H1 (cell line): Measurements from ENCODE around the gene VSX2. TPM values are rescaled to one million over a fixed set of nuclear protein-coding genes. Genes with fewer than 3 reads are reported as not detected.

Source experiments
- CTCF ChIA-PET: fragments of 300-600 bp; sonication (Branson Sonifier 250); formaldehyde crosslinking; loops from one replicate; lab custom pipeline; 2021; ENCODE audit not compliant: partially characterized antibody; lab: Charles Lee
- POLR2A ChIA-PET: fragments of 300-600 bp; sonication (Branson Sonifier 250); formaldehyde crosslinking; loops from one replicate; lab custom pipeline; 2021; ENCODE audit warnings: inconsistent platforms; ENCODE audit not compliant: partially characterized antibody; lab: Charles Lee
- DNase-seq, 2 experiments: peaks; one replicate each; pipeline versions ENCODE4 v3.0.0 to v3.0.0-alpha.2; 2010 to 2022; ENCODE audit warnings: low spot score in 2 of 2, low read depth in 1 of 2, mixed read lengths in 1 of 2
- FAIRE-seq: peaks from 2 replicates; lab custom pipeline; 2011; peaks lifted over from hg19 to GRCh38; lab: Jason Lieb, UNC
- H2AFZ ChIP-seq: 2 replicates; pipeline ENCODE4 v1.8.1; 2012; ENCODE audit warnings: low read length, inconsistent platforms
- H2AK5ac ChIP-seq: 2 replicates; pipeline ENCODE4 v1.6.1; 2013; ENCODE audit warnings: low read depth, low read length
- H2BK120ac ChIP-seq: replicated peaks from 2 replicates; pipeline ENCODE3; 2013; ENCODE audit warnings: low read depth, low read length, inconsistent platforms
- H2BK12ac ChIP-seq: 2 replicates; pipeline ENCODE4 v1.6.1; 2013; ENCODE audit warnings: low read depth, low read length
- H2BK15ac ChIP-seq: 2 replicates; pipeline ENCODE4 v1.6.1; 2013; ENCODE audit warnings: low read length
- H2BK20ac ChIP-seq: 2 replicates; pipeline ENCODE4 v1.6.1; 2013; ENCODE audit warnings: low read length
- H2BK5ac ChIP-seq: 2 replicates; pipeline ENCODE4 v1.6.1; 2013; ENCODE audit warnings: low read depth, low read length
- H3K14ac ChIP-seq: 2 replicates; pipeline ENCODE4 v1.6.1; 2013; ENCODE audit warnings: inconsistent platforms; ENCODE audit not compliant: insufficient read length
- H3K18ac ChIP-seq: 2 replicates; pipeline ENCODE4 v1.6.1; 2013; ENCODE audit warnings: low read length; ENCODE audit errors: extremely low read depth
- H3K23ac ChIP-seq: 2 replicates; pipeline ENCODE4 v1.6.1; 2013; ENCODE audit warnings: inconsistent platforms; ENCODE audit not compliant: insufficient read length
- H3K23me2 ChIP-seq: 2 replicates; pipeline ENCODE4 v1.6.1; 2013; ENCODE audit warnings: low read depth, low read length
- H3K27ac ChIP-seq: 2 replicates; pipeline ENCODE4 v1.6.1; 2011; ENCODE audit warnings: low read depth, low read length, inconsistent platforms
- H3K27me3 ChIP-seq, 4 experiments: replicated peaks in 1 of 4; 1 replicate in 1 of 4; 2 replicates in 3 of 4; pipeline versions ENCODE4 v1.6.1 to v1.8.1; 2011 to 2013; ENCODE audit warnings: low read length in 3 of 4, mild to moderate bottlenecking in 3 of 4, inconsistent platforms in 2 of 4, mixed read lengths in 2 of 4, moderate library complexity in 1 of 4; ENCODE audit not compliant: control insufficient read depth in 3 of 4, insufficient read depth in 3 of 4; ENCODE audit errors: extremely low read depth in 1 of 4
- H3K36me3 ChIP-seq, 4 experiments: 2 replicates each; pipeline versions ENCODE4 v1.6.1 to v1.8.1; 2011 to 2013; ENCODE audit warnings: mild to moderate bottlenecking in 4 of 4, low read length in 3 of 4, moderate library complexity in 2 of 4, control low read depth in 1 of 4, inconsistent platforms in 1 of 4; ENCODE audit not compliant: insufficient read depth in 4 of 4, control insufficient read depth in 2 of 4
- H3K4ac ChIP-seq: replicated peaks from 2 replicates; pipeline ENCODE3; 2013; ENCODE audit warnings: low read length, low read depth, mixed read lengths, inconsistent platforms; ENCODE audit not compliant: insufficient read length
- H3K4me1 ChIP-seq, 4 experiments: replicated peaks in 1 of 4; 1 replicate in 1 of 4; 2 replicates in 3 of 4; pipeline versions ENCODE4 v1.6.1 to v1.8.1; 2011 to 2013; ENCODE audit warnings: low read length in 3 of 4, inconsistent platforms in 2 of 4, mixed read lengths in 1 of 4; ENCODE audit not compliant: insufficient read depth in 4 of 4, control insufficient read depth in 3 of 4
- H3K4me2 ChIP-seq, 2 experiments: 2 replicates each; pipeline versions ENCODE4 v1.6.1 to v1.8.1; 2011 to 2013; ENCODE audit warnings: low read depth in 2 of 2, low read length in 2 of 2, control low read depth in 1 of 2, inconsistent platforms in 1 of 2, mild to moderate bottlenecking in 1 of 2; ENCODE audit not compliant: insufficient read depth in 1 of 2
- H3K4me3 ChIP-seq, 4 experiments: fragments of 200-600, 300-600 bp in 1 of 4; sonication (generic), shearing (Covaris generic), sonication (Bioruptor Twin) in 1 of 4; 2 replicates each; pipeline versions ENCODE4 v1.5.1 to v1.8.1; 2011 to 2016; ENCODE audit warnings: low read length in 4 of 4, low read depth in 3 of 4, control low read depth in 2 of 4, inconsistent platforms in 2 of 4, mild to moderate bottlenecking in 2 of 4, mixed read lengths in 1 of 4, moderate library complexity in 1 of 4; ENCODE audit not compliant: insufficient read depth in 2 of 4; ENCODE audit errors: extremely low read depth in 1 of 4
- H3K56ac ChIP-seq: replicated peaks from 2 replicates; pipeline ENCODE3; 2013; ENCODE audit warnings: low read depth, mild to moderate bottlenecking, mixed read lengths, low read length, inconsistent platforms; ENCODE audit not compliant: insufficient read length
- H3K79me1 ChIP-seq: 2 replicates; pipeline ENCODE4 v1.6.1; 2013; ENCODE audit warnings: low read depth, low read length, control low read depth
- H3K79me2 ChIP-seq, 2 experiments: 2 replicates each; pipeline versions ENCODE4 v1.6.1 to v1.8.1; 2012 to 2013; ENCODE audit warnings: low read length in 2 of 2, mild to moderate bottlenecking in 2 of 2, inconsistent platforms in 1 of 2; ENCODE audit not compliant: insufficient read depth in 2 of 2, control insufficient read depth in 1 of 2
- H3K9ac ChIP-seq, 4 experiments: replicated peaks in 1 of 4; 1 replicate in 1 of 4; 2 replicates in 3 of 4; pipeline versions ENCODE4 v1.6.1 to v1.8.1; 2011 to 2013; ENCODE audit warnings: low read depth in 3 of 4, low read length in 3 of 4, control low read depth in 2 of 4, mild to moderate bottlenecking in 2 of 4, moderate library complexity in 2 of 4, inconsistent platforms in 1 of 4; ENCODE audit errors: extremely low read depth in 1 of 4
- H3K9me3 ChIP-seq, 2 experiments: 2 replicates each; pipeline versions ENCODE4 v1.6.1 to v1.8.1; 2012 to 2013; ENCODE audit warnings: mild to moderate bottlenecking in 2 of 2, moderate library complexity in 2 of 2, control low read depth in 1 of 2, inconsistent platforms in 1 of 2, low read depth in 1 of 2, low read length in 1 of 2, mixed read lengths in 1 of 2; ENCODE audit not compliant: insufficient read depth in 2 of 2
- H4K20me1 ChIP-seq, 2 experiments: replicated peaks in 1 of 2; 2 replicates each; pipeline versions ENCODE3 to v1.8.1; 2011 to 2013; ENCODE audit warnings: inconsistent platforms in 2 of 2, low read length in 2 of 2, mild to moderate bottlenecking in 1 of 2; ENCODE audit not compliant: insufficient read depth in 2 of 2, control insufficient read depth in 1 of 2
- H4K5ac ChIP-seq: 2 replicates; pipeline ENCODE4 v1.6.1; 2013; ENCODE audit warnings: low read length, low read depth, mixed read lengths, inconsistent platforms; ENCODE audit not compliant: insufficient read length
- H4K8ac ChIP-seq: 2 replicates; pipeline ENCODE4 v1.8.0; 2013; ENCODE audit warnings: mild to moderate bottlenecking, moderate library complexity, low read length, inconsistent platforms; ENCODE audit not compliant: insufficient read depth; ENCODE audit errors: extremely low read depth
- H4K91ac ChIP-seq: replicated peaks from 2 replicates; pipeline ENCODE3; 2013; ENCODE audit warnings: low read length, mixed read lengths, inconsistent platforms; ENCODE audit not compliant: insufficient read length
- ASH2L ChIP-seq: fragments of 200-600, 300-600 bp; sonication (generic); IDR thresholded peaks from one replicate; pipeline ENCODE4 v1.7.1; 2017; ENCODE audit warnings: low read length
- BACH1 ChIP-seq: IDR thresholded peaks from 2 replicates; pipeline ENCODE4 v1.6.1; 2012; ENCODE audit warnings: low read length, improper control_type of control experiment
- CHD1 ChIP-seq: IDR thresholded peaks from 2 replicates; pipeline ENCODE4 v1.6.1; 2012; ENCODE audit warnings: low read depth, low read length, improper control_type of control experiment
- GABPA ChIP-seq: IDR thresholded peaks from 2 replicates; pipeline ENCODE4 v1.6.1; 2011; ENCODE audit warnings: mild to moderate bottlenecking, low read length, moderate library complexity, borderline replicate concordance; ENCODE audit not compliant: insufficient read depth
- GTF2F1 ChIP-seq: IDR thresholded peaks from 2 replicates; pipeline ENCODE4 v1.6.1; 2012; ENCODE audit warnings: low read depth, low read length, improper control_type of control experiment, borderline replicate concordance
- HDAC2 ChIP-seq, 2 experiments: fragments of 300-600 bp in 1 of 2; sonication (generic) in 1 of 2; IDR thresholded peaks; 2 replicates each; pipeline ENCODE4 v1.6.1; 2011 to 2012; ENCODE audit warnings: low read depth in 2 of 2, low read length in 2 of 2, mild to moderate bottlenecking in 2 of 2, moderate library complexity in 2 of 2, borderline replicate concordance in 1 of 2, inconsistent platforms in 1 of 2
- JUN ChIP-seq: IDR thresholded peaks from 2 replicates; pipeline ENCODE4 v1.6.1; 2011; ENCODE audit warnings: low read depth, mild to moderate bottlenecking, improper control_type of control experiment, low read length
- RAD21 ChIP-seq, 2 experiments: IDR thresholded peaks in 1 of 2; conservative IDR thresholded peaks in 1 of 2; 2 replicates each; pipeline ENCODE4 v1.6.1; 2011; ENCODE audit warnings: low read depth in 2 of 2, low read length in 2 of 2, improper control_type of control experiment in 1 of 2, inconsistent platforms in 1 of 2, mild to moderate bottlenecking in 1 of 2, moderate library complexity in 1 of 2
- SIRT6 ChIP-seq: IDR thresholded peaks from one replicate; pipeline ENCODE4 v1.7.1; 2012; ENCODE audit warnings: low read length, inconsistent platforms
- SIX5 ChIP-seq: IDR thresholded peaks from 2 replicates; pipeline ENCODE4 v1.6.1; 2011; ENCODE audit warnings: mild to moderate bottlenecking, low read depth, low read length
- SP4 ChIP-seq: IDR thresholded peaks from 2 replicates; pipeline ENCODE4 v1.6.1; 2012; ENCODE audit warnings: low read length, inconsistent platforms
- TBP ChIP-seq: IDR thresholded peaks from 2 replicates; pipeline ENCODE4 v1.6.1; 2011; ENCODE audit warnings: low read depth, low read length, improper control_type of control experiment
- WGBS, 2 experiments: shearing (Covaris generic) in 1 of 2; methylation state at CpG; one replicate each; pipeline versions ENCODE4 v1.1.6 to v1.1.7; 2013 to 2015; ENCODE audit warnings: low lambda C conversion rate in 2 of 2, mixed read lengths in 2 of 2, inconsistent platforms in 1 of 2, low coverage in 1 of 2, missing lambda C conversion rate in 1 of 2; ENCODE audit not compliant: insufficient replicate concordance in 2 of 2, insufficient coverage in 1 of 2, insufficient read length in 1 of 2; ENCODE audit errors: extremely low coverage in 1 of 2, missing lambda C conversion rate in 1 of 2; 5-methylcytosine and 5-hydroxymethylcytosine counted together
- polyA plus RNA-seq, 7 experiments: library from polyadenylated mRNA; depleted of rRNA in 3 of 7; stranded (reverse) in 5 of 7; unstranded in 2 of 7; fragments of >200 nt in 5 of 7; fragments of 200-250 nt in 2 of 7; gene quantifications; 1 replicate in 5 of 7; 2 replicates in 1 of 7; 4 replicates in 1 of 7; pipeline versions ENCODE4 v1.2.1 to v1.2.3, GENCODE V29; 2011 to 2013; ENCODE audit warnings: missing spikeins in 2 of 7, mixed read lengths in 2 of 7
- total RNA-seq: library from RNA; stranded (reverse); fragmentation: NEBNext Ultra II Directional; extraction: Animal tissue kit (Norgen Biotek cat#: 25700); gene quantifications from 2 replicates; pipeline ENCODE4 v1.2.1, GENCODE V29; 2021

The VSX2 gene
- total and polyA plus RNA-seq, 2 of the 8 experiments (the other 6 are each of a cell fraction or from before 2014, with no cell fraction given) = 0.08 to 0.22 TPM

- DNase-seq (no peak), FAIRE-seq (no peak)
- no peak overlapping the region for H4K8ac ChIP-seq
- ChIA-PET POLR2A (no interaction called here), CTCF (interaction anchor here (1.1 to 5.2 kb wide), 3 partner anchors 13 to 15 kb away, joined by 3 to 19 read pairs (median 8); no protein-coding TSS in a partner anchor)
- no peak overlapping the region for H2BK15ac ChIP-seq
- TF ChIP-seq GABPA = no peak
- TF ChIP-seq SIRT6 = no peak
- no peak for TF ChIP-seq SIX5
- TF ChIP-seq JUN = no peak
- TF ChIP-seq HDAC2 (IDR thresholded peaks at IDR 0.05; ENCODE audit: borderline replicate concordance in 1 of 2, low read depth in 2 of 2, low read length in 2 of 2) = no peak
- TF ChIP-seq RAD21 (IDR thresholded peaks at IDR 0.05 in 1 of 2, conservative IDR thresholded peaks at IDR 0.05 in 1 of 2; ENCODE audit: low read depth in 2 of 2, low read length in 2 of 2) = no peak
- no peak for TF ChIP-seq BACH1
- TF ChIP-seq ASH2L = no peak
- TF ChIP-seq SP4 = no peak
- no peak for TF ChIP-seq CHD1
- no peak for TF ChIP-seq TBP
- no peak for TF ChIP-seq GTF2F1
- no peak overlapping the region for H3K27ac ChIP-seq
- H2AFZ ChIP-seq = no peak overlapping the region
- no peak overlapping the region for H2BK20ac ChIP-seq
- 90% methylated on average over 8 of the region's 8 CpGs; no CpG with 5 or more reads in 1 of the 2 experiments for WGBS, 2 experiments
- H2BK5ac ChIP-seq = no peak overlapping the region
- H3K79me1 ChIP-seq = no peaks in the 10 kb centered on the region; the same call in 1 of the 2 replicates
- no peak overlapping the region for H4K91ac ChIP-seq
- no peak overlapping the region for H3K18ac ChIP-seq
- H3K79me2 ChIP-seq = no peaks in the 10 kb centered on the region
- no peak overlapping the region for H2BK120ac ChIP-seq
- no peak overlapping the region for H3K4me2 ChIP-seq
- H3K14ac ChIP-seq = no peak overlapping the region
- no peak overlapping the region for H3K9ac ChIP-seq
- H3K27me3 ChIP-seq = no peaks in the 10 kb centered on the region
- H3K4me3 ChIP-seq = no peak overlapping the region
- H3K23me2 ChIP-seq = no peaks in the 10 kb centered on the region
- H4K5ac ChIP-seq = no peak overlapping the region
- no peaks in the 10 kb centered on the region for H3K4me1 ChIP-seq
- H3K56ac ChIP-seq = no peak overlapping the region
- no peak overlapping the region for H2BK12ac ChIP-seq
- peaks cover 3 to 9% (median 6%) of the 10 kb centered on the region in 4 experiments; a peak in 5 of 8 replicates for H3K36me3 ChIP-seq
- peaks cover 0 to 1% of the 10 kb centered on the region in 2 experiments for H4K20me1 ChIP-seq
- H3K9me3 ChIP-seq = no peaks in the 10 kb centered on the region
- H2AK5ac ChIP-seq = no peak overlapping the region
- no peak overlapping the region for H3K4ac ChIP-seq
- no peak overlapping the region for H3K23ac ChIP-seq
Measured at GRCh38 chr14:74194506-74195274, 44.6 kb upstream of the VSX2 start.
